NCI-H446 (cell line): ENCODE results near the gene ALDOA.

ENCODE experiments used
- DNase-seq, 2 experiments: peaks; one replicate each; lab custom pipeline; 2025; lab: John Stamatoyannopoulos, UW

Gene ALDOA

GRCh38 chr16:30069611-30070462, 4.3 kb downstream of the ALDOA start:
- DNase-seq, result no peak

GRCh38 chr16:30070490-30070889, 4.9 kb downstream of the ALDOA start:
- DNase-seq, result no peak

GRCh38 chr16:30075503-30076275, 10.1 kb downstream of the ALDOA start, which contains the start of gene PPP4C:
PPP4C (plus strand) TSS chr16:30075994; CDS start chr16:30076378, 384 bp downstream.
- peak; percentile 57 to 85 for DNase-seq

- no peak for DNase-seq
These were observed 10.8 kb downstream of the ALDOA start for GRCh38 chr16:30076276-30076791.

- no peak for DNase-seq
These were observed 12.1 kb downstream of the ALDOA start for GRCh38 chr16:30077656-30078055.

- DNase-seq, result no peak
These were observed 13.2 kb downstream of the ALDOA start for GRCh38 chr16:30078744-30079143.

- DNase-seq, result no peak
These were observed 13.9 kb downstream of the ALDOA start for GRCh38 chr16:30079480-30079879.

- no peak for DNase-seq
These were observed 17.1 kb downstream of the ALDOA start for GRCh38 chr16:30082545-30083090.

- no peak for DNase-seq
These were observed 17.9 kb downstream of the ALDOA start for GRCh38 chr16:30083216-30084055.

GRCh38 chr16:30084096-30084815, 18.7 kb downstream of the ALDOA start:
- no peak for DNase-seq

GRCh38 chr16:30084816-30085159, 19.2 kb downstream of the ALDOA start:
- no peak for DNase-seq

GRCh38 chr16:30085247-30085646, 19.7 kb downstream of the ALDOA start:
- no peak for DNase-seq

- no peak for DNase-seq
These were observed 20.3 kb downstream of the ALDOA start for GRCh38 chr16:30085820-30086219.

GRCh38 chr16:30086291-30087140, 21.0 kb downstream of the ALDOA start:
- no peak for DNase-seq

GRCh38 chr16:30087181-30087898, 21.8 kb downstream of the ALDOA start:
- DNase-seq, result no peak

- DNase-seq, result no peak
These were observed 22.8 kb downstream of the ALDOA start for GRCh38 chr16:30088237-30088831.

- DNase-seq, result no peak
These were observed 23.5 kb downstream of the ALDOA start for GRCh38 chr16:30088832-30089624.
